ENCODE data around the gene NAAA. TPM values are rescaled to one million over a fixed set of nuclear protein-coding genes. Genes with fewer than 3 reads are reported as not detected.
"Not testable (repeated sequence)": the region's sequence is repeated elsewhere in the genome, so short reads cannot be mapped to it uniquely, and the experiment has no call there.

NAAA gene
- total RNA-seq, 2 donors from 2014 or later = 10.5 to 19.7 TPM

- DNase-seq = no peak
- Histone ChIP-seq H3K4me3 (no peak overlapping the region), H3K4me1 (no peaks in the 10 kb centered on the region), H3K27me3 (no peaks in the 10 kb centered on the region), H3K36me3 (replicated peaks in 1 of 2; ENCODE audit: insufficient read depth in 1 of 2, low read depth in 2 of 2) (peaks cover 28 to 43% of the 10 kb centered on the region in 2 donors), H3K27ac (no peak overlapping the region), H3K9me3 (no peaks in the 10 kb centered on the region)
- ATAC-seq = no peak
- intact Hi-C loops (cut with DNase I) = no loop called here
- TF ChIP-seq POLR2A (IDR thresholded peaks at IDR 0.05) (no peak), CTCF (IDR thresholded peaks at IDR 0.05) (no peak)
- 94 to 100% methylated on average over 2 of the region's 2 CpGs for WGBS, 2 donors
Measured at GRCh38 chr4:75976177-75976576, 35.4 kb upstream of the NAAA start.

GRCh38 chr4:75973766-75974165 is 33.0 kb upstream of the NAAA start:
- intact Hi-C loops (cut with DNase I) = no loop called here
- ATAC-seq (no peak), DNase-seq (no peak)
- Histone ChIP-seq H3K36me3 (replicated peaks in 1 of 2; ENCODE audit: insufficient read depth in 1 of 2, low read depth in 2 of 2) (peaks cover 21 to 53% of the 10 kb centered on the region in 2 donors), H3K27me3 (no peaks in the 10 kb centered on the region), H3K4me3 (no peak overlapping the region), H3K4me1 (no peaks in the 10 kb centered on the region), H3K27ac (no peak overlapping the region), H3K9me3 (no peaks in the 10 kb centered on the region)
- TF ChIP-seq POLR2A (IDR thresholded peaks at IDR 0.05) = no peak

GRCh38 chr4:75968084-75968483 is 27.3 kb upstream of the NAAA start:
- TF ChIP-seq CTCF (IDR thresholded peaks at IDR 0.05) = no peak
- no peak for TF ChIP-seq POLR2A (IDR thresholded peaks at IDR 0.05)
- DNase-seq (no peak), ATAC-seq (no peak)
- H3K36me3 ChIP-seq (replicated peaks in 1 of 2; ENCODE audit: insufficient read depth in 1 of 2, low read depth in 2 of 2) = peaks cover 18 to 65% of the 10 kb centered on the region in 2 donors
- H3K9me3 ChIP-seq = no peaks in the 10 kb centered on the region
- intact Hi-C loops (cut with DNase I) = no loop called here
- H3K27ac ChIP-seq = no peak overlapping the region
- H3K4me3 ChIP-seq = no peak overlapping the region
- no peaks in the 10 kb centered on the region for H3K4me1 ChIP-seq
- H3K27me3 ChIP-seq = no peaks in the 10 kb centered on the region
- WGBS, 2 donors = 92 to 98% methylated on average over 3 of the region's 3 CpGs

- Histone ChIP-seq H3K27me3 (no peaks in the 10 kb centered on the region), H3K27ac (no peak overlapping the region), H3K4me1 (no peaks in the 10 kb centered on the region), H3K4me3 (no peak overlapping the region), H3K9me3 (no peaks in the 10 kb centered on the region), H3K36me3 (replicated peaks in 1 of 2; ENCODE audit: insufficient read depth in 1 of 2, low read depth in 2 of 2) (peaks cover 23 to 55% of the 10 kb centered on the region in 2 donors)
- DNase-seq = no peak
- WGBS, 2 donors = 45 to 50% methylated on average over 2 of the region's 2 CpGs
- ATAC-seq = no peak
- no peak for TF ChIP-seq POLR2A (IDR thresholded peaks at IDR 0.05)
- TF ChIP-seq CTCF (IDR thresholded peaks at IDR 0.05) = no peak
- intact Hi-C loops (cut with DNase I) = no loop called here
Measured at GRCh38 chr4:75963558-75963957, 22.7 kb upstream of the NAAA start.

GRCh38 chr4:75962072-75962471 is 21.3 kb upstream of the NAAA start:
- DNase-seq; H3K9me3 ChIP-seq; H3K27ac ChIP-seq; H3K27me3 ChIP-seq; intact Hi-C loops (cut with DNase I); H3K4me1 ChIP-seq; ATAC-seq; H3K4me3 ChIP-seq: not testable (repeated sequence)
- H3K36me3 ChIP-seq (replicated peaks in 1 of 2; ENCODE audit: insufficient read depth in 1 of 2, low read depth in 2 of 2) = peaks cover 28 to 55% of the 10 kb centered on the region in 2 donors
- WGBS, 2 donors = 95 to 97% methylated on average over 4 of the region's 4 CpGs

- ATAC-seq, H3K9me3 ChIP-seq, H3K4me1 ChIP-seq, H3K27ac ChIP-seq, H3K27me3 ChIP-seq, H3K4me3 ChIP-seq, DNase-seq: not testable (repeated sequence)
- intact Hi-C loops (cut with DNase I) = loop anchor here (10.0 kb wide), 1 partner anchor 144 kb away; no protein-coding TSS in a partner anchor
- 94 to 97% methylated on average over 7 of the region's 7 CpGs for whole genome bisulfite sequencing, 2 donors
- H3K36me3 ChIP-seq (replicated peaks in 1 of 2; ENCODE audit: insufficient read depth in 1 of 2, low read depth in 2 of 2) = peaks cover 23 to 57% of the 10 kb centered on the region in 2 donors
Measured at GRCh38 chr4:75958546-75958945, 17.7 kb upstream of the NAAA start.

GRCh38 chr4:75954811-75955210 is 14.0 kb upstream of the NAAA start:
- 79 to 85% methylated on average over 5 of the region's 5 CpGs for WGBS, 2 donors
- intact Hi-C loops (cut with DNase I) = loop anchor here (10.0 kb wide), 1 partner anchor 140 kb away; no protein-coding TSS in a partner anchor

More at GRCh38 chr4:75954811-75955210, 14.0 kb upstream of the NAAA start:
- not testable (repeated sequence) for H3K9me3 ChIP-seq, ATAC-seq, H3K27me3 ChIP-seq, H3K4me3 ChIP-seq, DNase-seq, H3K4me1 ChIP-seq, H3K27ac ChIP-seq
- peaks cover 27 to 50% of the 10 kb centered on the region in 2 donors for H3K36me3 ChIP-seq (replicated peaks in 1 of 2; ENCODE audit: insufficient read depth in 1 of 2, low read depth in 2 of 2)

Measured in body of pancreas (tissue), 4 donors.